IMR-90 (cell line): ENCODE measurements around the gene ST8SIA6. TPM values are rescaled to one million over a fixed set of nuclear protein-coding genes. Genes with fewer than 3 reads are reported as not detected.

ENCODE experiments used
- ATAC-seq: fragments of 200-7000 bp; cut with Tn5 transposase; 2 replicates; pipeline ENCODE4 v1.9.1; 2020; ENCODE audit warnings: low read depth, mild to moderate bottlenecking, moderate library complexity
- BruUV-seq: library from RNA; stranded (reverse); fragments of 400-500 nt; replicated peaks from 2 replicates; lab custom pipeline; 2021; lab: Mats Ljungman, UMichigan
- CTCF ChIA-PET: fragments of 300-600 bp; formaldehyde crosslinking; extraction: SDS; loops from one replicate; lab custom pipeline; 2021; ENCODE audit warnings: antibody characterized with exemption; lab: Yijun Ruan, JAX
- POLR2A ChIA-PET: fragments of 300-600 bp; sonication (Branson Sonifier 250); formaldehyde crosslinking; loops from one replicate; lab custom pipeline; 2022; ENCODE audit warnings: antibody characterized with exemption; ENCODE audit not compliant: unreplicated experiment; lab: Charles Lee
- DNase-seq: peaks from one replicate; pipeline ENCODE4 v3.0.0; 2013
- H2AFZ ChIP-seq: replicated peaks from 2 replicates; pipeline ENCODE3; 2013; ENCODE audit warnings: low read length, mild to moderate bottlenecking; ENCODE audit not compliant: poor library complexity
- H2AK5ac ChIP-seq: 2 replicates; pipeline ENCODE4 v1.6.1; 2013; ENCODE audit warnings: low read depth, low read length, inconsistent platforms
- H2AK9ac ChIP-seq: replicated peaks from 2 replicates; pipeline ENCODE3; 2013; ENCODE audit warnings: mild to moderate bottlenecking, low read depth, low read length, moderate library complexity; ENCODE audit not compliant: poor library complexity
- H2BK120ac ChIP-seq: 2 replicates; pipeline ENCODE4 v1.6.1; 2013; ENCODE audit warnings: low read depth, low read length, inconsistent platforms
- H2BK15ac ChIP-seq: 3 replicates; pipeline ENCODE4 v1.6.1; 2013; ENCODE audit warnings: low read depth, low read length, inconsistent platforms
- H2BK20ac ChIP-seq: 2 replicates; pipeline ENCODE4 v1.6.1; 2013; ENCODE audit warnings: low read depth, mild to moderate bottlenecking, inconsistent platforms, low read length, moderate library complexity
- H2BK5ac ChIP-seq: 2 replicates; pipeline ENCODE4 v1.6.1; 2013; ENCODE audit warnings: mild to moderate bottlenecking, low read depth, low read length, inconsistent platforms; ENCODE audit not compliant: poor library complexity, severe bottlenecking
- H3K14ac ChIP-seq: replicated peaks from 2 replicates; pipeline ENCODE4 v1.6.1; 2013; ENCODE audit warnings: low read depth, low read length, inconsistent platforms
- H3K18ac ChIP-seq: 2 replicates; pipeline ENCODE4 v1.6.1; 2013; ENCODE audit warnings: low read depth, low read length, control low read depth
- H3K23ac ChIP-seq: 2 replicates; pipeline ENCODE4 v1.6.1; 2013; ENCODE audit warnings: low read depth, low read length, inconsistent platforms
- H3K27ac ChIP-seq: 2 replicates; pipeline ENCODE4 v1.5.1; 2013; ENCODE audit warnings: mild to moderate bottlenecking, control low read depth, low read length; ENCODE audit not compliant: insufficient read depth
- H3K27me3 ChIP-seq: 2 replicates; pipeline ENCODE4 v1.6.1; 2013; ENCODE audit warnings: low read length; ENCODE audit not compliant: control insufficient read depth, insufficient read depth
- H3K36me3 ChIP-seq: 2 replicates; pipeline ENCODE4 v1.6.1; 2013; ENCODE audit warnings: low read length, mixed read lengths; ENCODE audit not compliant: control insufficient read depth, insufficient read depth
- H3K4ac ChIP-seq: 2 replicates; pipeline ENCODE4 v1.6.1; 2013; ENCODE audit warnings: low read depth, low read length, inconsistent platforms
- H3K4me1 ChIP-seq: 2 replicates; pipeline ENCODE4 v1.6.1; 2013; ENCODE audit warnings: low read length, mixed read lengths; ENCODE audit not compliant: control insufficient read depth, insufficient read depth
- H3K4me2 ChIP-seq: 2 replicates; pipeline ENCODE4 v1.6.1; 2013; ENCODE audit warnings: low read depth, mild to moderate bottlenecking, control low read depth, low read length, moderate library complexity
- H3K4me3 ChIP-seq: 2 replicates; pipeline ENCODE4 v1.5.1; 2013; ENCODE audit warnings: low read depth, mild to moderate bottlenecking, control low read depth, low read length, moderate library complexity; ENCODE audit not compliant: insufficient read depth
- H3K56ac ChIP-seq: 2 replicates; pipeline ENCODE4 v1.6.1; 2013; ENCODE audit warnings: low read length, inconsistent platforms; ENCODE audit not compliant: insufficient read depth; ENCODE audit errors: extremely low read depth
- H3K79me1 ChIP-seq, 2 experiments: 2 replicates each; pipeline ENCODE4 v1.6.1; 2013; ENCODE audit warnings: low read length in 2 of 2, inconsistent platforms in 1 of 2, low read depth in 1 of 2
- H3K9ac ChIP-seq: 2 replicates; pipeline ENCODE4 v1.6.1; 2013; ENCODE audit warnings: low read depth, low read length, control low read depth
- H3K9me1 ChIP-seq: 2 replicates; pipeline ENCODE4 v1.6.1; 2013; ENCODE audit warnings: low read length, inconsistent platforms; ENCODE audit not compliant: insufficient read depth
- H3K9me3 ChIP-seq: 2 replicates; pipeline ENCODE4 v1.6.1; 2013; ENCODE audit warnings: low read length; ENCODE audit not compliant: control insufficient read depth, insufficient read depth
- H4K20me1 ChIP-seq: 2 replicates; pipeline ENCODE4 v1.6.1; 2013; ENCODE audit warnings: low read length, inconsistent platforms; ENCODE audit not compliant: insufficient read depth
- H4K5ac ChIP-seq: 2 replicates; pipeline ENCODE4 v1.6.1; 2013; ENCODE audit warnings: mild to moderate bottlenecking, low read depth, low read length, control low read depth
- H4K8ac ChIP-seq, 2 experiments: 2 replicates each; pipeline ENCODE4 v1.6.1; 2013; ENCODE audit warnings: low read depth in 2 of 2, low read length in 2 of 2, control low read depth in 1 of 2, inconsistent platforms in 1 of 2
- H4K91ac ChIP-seq: 2 replicates; pipeline ENCODE4 v1.6.1; 2013; ENCODE audit warnings: low read depth, low read length, inconsistent platforms; ENCODE audit not compliant: insufficient read depth
- BHLHE40 ChIP-seq: fragments of 150-350 bp; IDR thresholded peaks from 2 replicates; pipeline ENCODE4 v1.6.1; 2016; ENCODE audit warnings: mild to moderate bottlenecking, low read depth, low read length
- CEBPB ChIP-seq: IDR thresholded peaks from 2 replicates; pipeline ENCODE4 v1.6.1; 2012; ENCODE audit warnings: low read depth, low read length, improper control_type of control experiment
- CHD1 ChIP-seq: IDR thresholded peaks from 2 replicates; pipeline ENCODE4 v1.6.1; 2012; ENCODE audit warnings: low read depth, low read length, improper control_type of control experiment
- CTCF ChIP-seq: conservative IDR thresholded peaks from 2 replicates; pipeline ENCODE4 v1.5.1; 2012; ENCODE audit warnings: mild to moderate bottlenecking, low read depth, low read length, improper control_type of control experiment
- ELK1 ChIP-seq: fragments of 150-350 bp; IDR thresholded peaks from 2 replicates; pipeline ENCODE4 v1.6.1; 2016; ENCODE audit warnings: low read depth, mild to moderate bottlenecking, low read length, moderate library complexity, borderline replicate concordance
- FOS ChIP-seq: fragments of 150-350 bp; IDR thresholded peaks from 2 replicates; pipeline ENCODE4 v1.6.1; 2016; ENCODE audit warnings: low read depth, low read length
- MAFK ChIP-seq: IDR thresholded peaks from 2 replicates; pipeline ENCODE4 v1.6.1; 2012; ENCODE audit warnings: low read depth, low read length, improper control_type of control experiment
- MAZ ChIP-seq: IDR thresholded peaks from 2 replicates; pipeline ENCODE4 v1.6.1; 2012; ENCODE audit warnings: low read depth, mild to moderate bottlenecking, low read length, improper control_type of control experiment, moderate library complexity, borderline replicate concordance
- MXI1 ChIP-seq: IDR thresholded peaks from 2 replicates; pipeline ENCODE4 v1.6.1; 2012; ENCODE audit warnings: low read depth, mild to moderate bottlenecking, low read length, moderate library complexity, borderline replicate concordance
- NFE2L2 ChIP-seq: fragments of 150-350 bp; IDR thresholded peaks from 2 replicates; pipeline ENCODE4 v1.6.1; 2016; ENCODE audit warnings: low read depth, mild to moderate bottlenecking, low read length
- POLR2A ChIP-seq: IDR thresholded peaks from 2 replicates; pipeline ENCODE4 v1.6.1; 2012; ENCODE audit warnings: mild to moderate bottlenecking, low read depth, low read length
- RAD21 ChIP-seq: IDR thresholded peaks from 2 replicates; pipeline ENCODE4 v1.6.1; 2012; ENCODE audit warnings: low read length, improper control_type of control experiment
- RCOR1 ChIP-seq: IDR thresholded peaks from 2 replicates; pipeline ENCODE4 v1.6.1; 2012; ENCODE audit warnings: mild to moderate bottlenecking, low read length, improper control_type of control experiment; ENCODE audit not compliant: insufficient replicate concordance
- RFX5 ChIP-seq: IDR thresholded peaks from 2 replicates; pipeline ENCODE4 v1.8.0; 2012; ENCODE audit warnings: low read depth, mild to moderate bottlenecking, low read length, moderate library complexity
- SMC3 ChIP-seq: fragments of 150-350 bp; IDR thresholded peaks from 2 replicates; pipeline ENCODE4 v1.6.1; 2016; ENCODE audit warnings: low read depth, mild to moderate bottlenecking, antibody characterized with exemption, low read length, moderate library complexity
- USF2 ChIP-seq: fragments of 150-350 bp; IDR thresholded peaks from 2 replicates; pipeline ENCODE4 v1.6.1; 2017; ENCODE audit warnings: mild to moderate bottlenecking, antibody characterized with exemption, low read length, low read depth
- WGBS, 2 experiments: methylation state at CpG; one replicate each; pipeline versions ENCODE4 v1.1.5 to v1.1.7; 2013; ENCODE audit warnings: missing lambda C conversion rate in 2 of 2; ENCODE audit not compliant: insufficient read length in 1 of 2; ENCODE audit errors: extremely low coverage in 2 of 2; 5-methylcytosine and 5-hydroxymethylcytosine counted together
- dilution Hi-C: fragments of 300-500 bp; cut with HindIII; formaldehyde crosslinking; loops from one replicate; pipeline ENCODE4 v1.14.3; 2018; ENCODE audit warnings: low sequenced_read_pairs; ENCODE audit not compliant: unreplicated experiment
- in situ Hi-C: fragments of 300-500 bp; cut with MboI; formaldehyde crosslinking; loops from 3 replicates; pipeline ENCODE4 v1.14.3; 2019; ENCODE audit warnings: low sequenced_read_pairs, inconsistent platforms, mixed read lengths
- intact Hi-C: fragments of 100-400 bp; cut with micrococcal nuclease; formaldehyde crosslinking; loops from 2 replicates; pipeline ENCODE4 v1.10.0; 2022
- polyA plus RNA-seq, 3 experiments: library from polyadenylated mRNA; depleted of rRNA; stranded (reverse); fragments of >200 nt; gene quantifications; 2 replicates each; pipeline ENCODE4 v1.2.3, GENCODE V29; 2012; ENCODE audit warnings: low replicate concordance in 1 of 3
- total RNA-seq: library from RNA; depleted of rRNA; stranded (reverse); fragments of >200 nt; gene quantifications from 2 replicates; pipeline ENCODE4 v1.2.3, GENCODE V29; 2012

Gene ST8SIA6
- total and polyA plus RNA-seq, 2 of the 4 experiments (the other 2 are of a cell fraction), result 0.10 to 0.18 TPM

DNA sequence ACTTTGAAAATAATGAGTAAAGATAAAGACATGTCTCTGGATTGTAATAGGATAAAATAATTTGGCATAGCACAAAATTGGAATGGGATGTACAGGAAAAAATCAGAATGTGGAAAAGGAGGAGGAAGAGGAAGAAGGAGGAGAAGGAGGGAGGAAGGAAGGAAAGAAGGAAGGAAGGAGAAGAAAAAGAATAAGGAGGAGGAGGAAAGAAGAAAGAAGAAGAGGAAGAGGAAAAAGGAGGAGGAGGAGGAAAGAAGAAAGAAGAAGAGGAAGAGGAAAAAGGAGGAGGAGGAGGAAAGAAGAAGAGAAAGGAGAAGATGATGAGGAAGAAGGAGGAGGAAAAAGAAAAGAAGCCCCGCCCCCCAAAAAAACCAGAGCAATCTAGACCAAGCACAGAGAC, 95.9 kb downstream of the ST8SIA6 start:
- no peak overlapping the region for H3K9ac ChIP-seq
- H4K5ac ChIP-seq, result no peak overlapping the region
- no peak overlapping the region for H3K23ac ChIP-seq
- H3K4me3 ChIP-seq, result no peak overlapping the region
- no peaks in the 10 kb centered on the region for H3K9me1 ChIP-seq
- BruUV-seq, result no TSS peak
- ChIA-PET CTCF (no interaction called here), POLR2A (no interaction called here)
- no peak overlapping the region for H3K27ac ChIP-seq
- H3K56ac ChIP-seq, result no peak overlapping the region
- no peaks in the 10 kb centered on the region for H3K79me1 ChIP-seq
- DNase-seq (no peak), ATAC-seq (no peak)
- TF ChIP-seq RFX5 (no peak), USF2 (no peak), RAD21 (no peak), SMC3 (no peak), CEBPB (no peak), CHD1 (no peak), BHLHE40 (no peak), MAFK (no peak), RCOR1 (no peak), MXI1 (no peak), POLR2A (no peak), NFE2L2 (no peak), ELK1 (no peak), CTCF (no peak), FOS (no peak), MAZ (no peak)
- no peak overlapping the region for H2BK120ac ChIP-seq
- H3K18ac ChIP-seq, result no peak overlapping the region
- no peak overlapping the region for H2BK15ac ChIP-seq
- intact Hi-C loops, result no loop called here
- H2AK9ac ChIP-seq, result no peak overlapping the region
- H3K14ac ChIP-seq, result no peak overlapping the region
- H3K4me2 ChIP-seq, result no peak overlapping the region
- no peaks in the 10 kb centered on the region for H3K9me3 ChIP-seq
- dilution Hi-C loops, result no loop called here
- in situ Hi-C loops, result no loop called here
- H3K36me3 ChIP-seq, result no peaks in the 10 kb centered on the region
- peaks cover 8% of the 10 kb centered on the region for H3K27me3 ChIP-seq
- no peaks in the 10 kb centered on the region for H3K4me1 ChIP-seq
- H2AFZ ChIP-seq, result no peak overlapping the region
- H4K20me1 ChIP-seq, result no peaks in the 10 kb centered on the region
- H2BK5ac ChIP-seq, result no peak overlapping the region
- WGBS, 2 experiments, result no CpG with 5 or more reads among the region's 1 CpG
- H2BK20ac ChIP-seq, result no peak overlapping the region
- H4K8ac ChIP-seq, result no peak overlapping the region
- H3K4ac ChIP-seq, result no peak overlapping the region
- no peak overlapping the region for H4K91ac ChIP-seq
- H2AK5ac ChIP-seq, result no peak overlapping the region
